CD1c-positive myeloid dendritic cell (primary cell): ENCODE data around the gene CRIP2.

ENCODE experiments used
- DNase-seq: peaks from one replicate; pipeline ENCODE4 v3.0.0-alpha.2; 2016; ENCODE audit errors: extremely low spot score

Gene CRIP2

GRCh38 chr14:105527826-105528585 is 53.4 kb downstream of the CRIP2 start:
- peak; percentile 88 for DNase-seq

GRCh38 chr14:105528586-105529318 is 54.1 kb downstream of the CRIP2 start:
- peak; percentile 53 for DNase-seq

GRCh38 chr14:105529319-105529568 is 54.6 kb downstream of the CRIP2 start:
- no peak for DNase-seq
